ENCODE results near the gene HKDC1. TPM values are rescaled to one million over a fixed set of nuclear protein-coding genes. Genes with fewer than 3 reads are reported as not detected.

Gene HKDC1
- total and polyA plus RNA-seq, 4 donors, result 1.5 to 11.1 (median 4.6) TPM

GRCh38 chr10:69211104-69211503 lies 9.0 kb upstream of the HKDC1 start:
- no peaks in the 10 kb centered on the region for H3K4me1 ChIP-seq (ENCODE audit: control insufficient read depth in 5 of 5, insufficient read depth in 5 of 5, low read length in 5 of 5)
- TF ChIP-seq CTCF (IDR thresholded peaks at IDR 0.05; ENCODE audit: control extremely low read depth, extremely low read depth), result no peak
- peaks cover 4 to 19% (median 17%) of the 10 kb centered on the region in 4 donors for H3K36me3 ChIP-seq (ENCODE audit: control insufficient read depth in 4 of 4, insufficient read depth in 4 of 4, low read length in 4 of 4)
- H3K9me3 ChIP-seq (ENCODE audit: control insufficient read depth in 4 of 4, insufficient read depth in 3 of 4, low read length in 3 of 4), result peaks cover 0 to 4% (median 0%) of the 10 kb centered on the region in 4 donors
- ATAC-seq (ENCODE audit: insufficient read depth, low FRiP score) (no peak), DNase-seq (no peak)
- no peak overlapping the region for H3K27ac ChIP-seq (ENCODE audit: low read depth in 1 of 2, low read length in 1 of 2)
- no peak overlapping the region for H3K9ac ChIP-seq (ENCODE audit: insufficient read depth in 1 of 2, low read length in 2 of 2)
- WGBS, 2 donors, result 43 to 45% methylated on average over 2 of the region's 2 CpGs
- no peak overlapping the region for H3K4me3 ChIP-seq
- H3K27me3 ChIP-seq (ENCODE audit: control insufficient read depth in 3 of 3, insufficient read depth in 3 of 3, low read length in 2 of 3), result no peaks in the 10 kb centered on the region

GRCh38 chr10:69211524-69211923 lies 8.6 kb upstream of the HKDC1 start:
- peaks cover 4 to 18% (median 15%) of the 10 kb centered on the region in 4 donors for H3K36me3 ChIP-seq (ENCODE audit: control insufficient read depth in 4 of 4, insufficient read depth in 4 of 4, low read length in 4 of 4)
- WGBS, 2 donors, result 91 to 95% methylated on average over 3 of the region's 3 CpGs
- ATAC-seq (ENCODE audit: insufficient read depth, low FRiP score), result no peak

GRCh38 chr10:69213591-69214311 lies 6.4 kb upstream of the HKDC1 start:
- Histone ChIP-seq H3K9me3 (ENCODE audit: control insufficient read depth in 4 of 4, insufficient read depth in 3 of 4, low read length in 3 of 4) (peaks cover 0 to 4% (median 0%) of the 10 kb centered on the region in 4 donors), H3K27me3 (ENCODE audit: control insufficient read depth in 3 of 3, insufficient read depth in 3 of 3, low read length in 2 of 3) (no peaks in the 10 kb centered on the region), H3K9ac (ENCODE audit: insufficient read depth in 1 of 2, low read length in 2 of 2) (no peak overlapping the region), H3K4me3 (no peak overlapping the region), H3K27ac (ENCODE audit: low read depth in 1 of 2, low read length in 1 of 2) (no peak overlapping the region), H3K36me3 (ENCODE audit: control insufficient read depth in 4 of 4, insufficient read depth in 4 of 4, low read length in 4 of 4) (peaks cover 0 to 4% (median 2%) of the 10 kb centered on the region in 4 donors), H3K4me1 (ENCODE audit: control insufficient read depth in 5 of 5, insufficient read depth in 5 of 5, low read length in 5 of 5) (no peaks in the 10 kb centered on the region)
- WGBS, 2 donors, result 45 to 52% methylated on average over 5 of the region's 5 CpGs
- ATAC-seq (ENCODE audit: insufficient read depth, low FRiP score), result no peak
- DNase-seq, result no peak
- no peak for TF ChIP-seq CTCF (IDR thresholded peaks at IDR 0.05; ENCODE audit: control extremely low read depth, extremely low read depth)

More at GRCh38 chr10:69211524-69211923, 8.6 kb upstream of the HKDC1 start:
- Histone ChIP-seq H3K27me3 (ENCODE audit: control insufficient read depth in 3 of 3, insufficient read depth in 3 of 3, low read length in 2 of 3) (no peaks in the 10 kb centered on the region), H3K9me3 (ENCODE audit: control insufficient read depth in 4 of 4, insufficient read depth in 3 of 4, low read length in 3 of 4) (peaks cover 0 to 4% (median 0%) of the 10 kb centered on the region in 4 donors), H3K4me3 (no peak overlapping the region), H3K4me1 (ENCODE audit: control insufficient read depth in 5 of 5, insufficient read depth in 5 of 5, low read length in 5 of 5) (no peaks in the 10 kb centered on the region), H3K27ac (ENCODE audit: low read depth in 1 of 2, low read length in 1 of 2) (no peak overlapping the region), H3K9ac (ENCODE audit: insufficient read depth in 1 of 2, low read length in 2 of 2) (no peak overlapping the region)
- no peak for DNase-seq
- no peak for TF ChIP-seq CTCF (IDR thresholded peaks at IDR 0.05; ENCODE audit: control extremely low read depth, extremely low read depth)
